ENCODE data around the gene GABRA4. TPM values are rescaled to one million over a fixed set of nuclear protein-coding genes. Genes with fewer than 3 reads are reported as not detected.

The GABRA4 gene
- polyA plus RNA-seq, 3 donors, result not detected

DNA sequence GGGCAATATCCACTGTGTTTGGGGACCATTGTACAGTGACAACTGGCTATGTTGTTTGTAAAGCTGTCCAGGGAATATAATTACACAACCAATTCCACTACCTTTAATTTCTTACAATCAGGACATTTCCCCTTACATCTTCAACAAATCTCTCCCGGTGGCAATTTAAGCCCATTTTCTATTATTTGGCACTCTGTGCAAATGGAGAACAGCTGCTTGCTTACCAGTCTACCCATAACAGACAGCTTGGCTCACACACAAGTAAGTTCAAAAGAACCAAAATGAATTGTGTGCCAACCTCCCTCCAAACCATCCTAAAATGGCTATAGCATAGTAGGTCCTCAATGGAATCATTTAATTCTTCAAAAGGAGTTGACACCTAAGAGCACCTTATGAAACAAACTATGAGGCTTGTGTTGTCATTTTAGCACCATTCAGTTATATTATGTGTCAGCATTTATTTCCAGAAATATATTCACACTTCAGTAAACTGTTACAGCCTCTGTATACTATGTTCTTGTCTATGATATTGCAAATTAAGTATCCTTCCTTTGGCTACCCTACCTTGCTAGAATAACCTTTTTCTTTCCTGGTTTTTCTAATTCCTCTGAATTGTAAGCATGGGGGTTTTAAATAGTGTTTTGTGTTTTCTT is 18.4 kb downstream of the GABRA4 start:
- Histone ChIP-seq H3K9me3 (replicated peaks in 1 of 2; ENCODE audit: control insufficient read depth in 1 of 2, insufficient read depth in 1 of 2, low read length in 2 of 2) (no peaks in the 10 kb centered on the region), H3K4me2 (replicated peaks; ENCODE audit: extremely low read depth, low read length, poor library complexity, severe bottlenecking) (peak overlapping the region; percentile 69), H3K27ac (ENCODE audit: low read depth in 1 of 2, low read length in 2 of 2) (peak overlapping the region in 1 of 2 donors; percentile 73), H3K79me2 (ENCODE audit: insufficient read depth, low read length) (no peaks in the 10 kb centered on the region), H4K20me1 (ENCODE audit: insufficient read depth, low read length) (no peaks in the 10 kb centered on the region), H3K9ac (ENCODE audit: insufficient read depth, low read length, poor library complexity, severe bottlenecking) (no peak overlapping the region), H3K4me3 (replicated peaks in 1 of 3; ENCODE audit: low read depth in 2 of 3, low read length in 3 of 3) (peak overlapping the region in 1 of 3 experiments; percentile 63), H3K4me1 (ENCODE audit: control insufficient read depth in 1 of 2, insufficient read depth in 2 of 2, low read length in 2 of 2) (peaks cover 21 to 30% of the 10 kb centered on the region in 2 donors), H3K36me3 (replicated peaks in 1 of 2; ENCODE audit: control insufficient read depth in 1 of 2, insufficient read depth in 2 of 2, low read length in 2 of 2) (no peaks in the 10 kb centered on the region), H2AFZ (ENCODE audit: insufficient read depth, low read depth, low read length, poor library complexity, severe bottlenecking) (no peak overlapping the region), H3K27me3 (ENCODE audit: control insufficient read depth in 2 of 2, insufficient read depth in 2 of 2, low read length in 2 of 2) (peaks cover 3 to 6% of the 10 kb centered on the region in 2 donors)
- peaks cover 0 to 6% (median 2%) of the 10 kb centered on the region in 7 donors for H3K9me3 Mint-ChIP-seq
- peak overlapping the region in 1 of 2 donors; percentile 88 for H3K4me3 Mint-ChIP-seq
- H3K27me3 Mint-ChIP-seq (ENCODE audit: low read depth in 3 of 3), result peaks cover 6 to 10% (median 9%) of the 10 kb centered on the region in 3 donors
- no peak for DNase-seq
- no peak for TF ChIP-seq CTCF (IDR thresholded peaks at IDR 0.05)
- no peaks in the 10 kb centered on the region for H3K36me3 Mint-ChIP-seq
- H3K27ac Mint-ChIP-seq, result peak overlapping the region in 4 of 7 donors; percentile 85 to 96 (median 94)
- WGBS (ENCODE audit: insufficient coverage), result 88% methylated on average over 1 of the region's 1 CpG
- intact Hi-C loops (cut with micrococcal nuclease), result no loop called here
- peaks cover 22% of the 10 kb centered on the region for H3K4me1 Mint-ChIP-seq

GRCh38 chr4:46968847-46969246 is 24.5 kb downstream of the GABRA4 start:
- no peak overlapping the region for H3K27ac Mint-ChIP-seq
- Histone ChIP-seq H3K9me3 (replicated peaks in 1 of 2; ENCODE audit: control insufficient read depth in 1 of 2, insufficient read depth in 1 of 2, low read length in 2 of 2) (no peaks in the 10 kb centered on the region), H2AFZ (ENCODE audit: insufficient read depth, low read depth, low read length, poor library complexity, severe bottlenecking) (no peak overlapping the region), H3K27ac (ENCODE audit: low read depth in 1 of 2, low read length in 2 of 2) (no peak overlapping the region), H3K36me3 (replicated peaks in 1 of 2; ENCODE audit: control insufficient read depth in 1 of 2, insufficient read depth in 2 of 2, low read length in 2 of 2) (no peaks in the 10 kb centered on the region), H4K20me1 (ENCODE audit: insufficient read depth, low read length) (no peaks in the 10 kb centered on the region), H3K4me1 (ENCODE audit: control insufficient read depth in 1 of 2, insufficient read depth in 2 of 2, low read length in 2 of 2) (no peaks in the 10 kb centered on the region), H3K79me2 (ENCODE audit: insufficient read depth, low read length) (no peaks in the 10 kb centered on the region), H3K4me3 (replicated peaks in 1 of 3; ENCODE audit: low read depth in 2 of 3, low read length in 3 of 3) (no peak overlapping the region), H3K4me2 (replicated peaks; ENCODE audit: extremely low read depth, low read length, poor library complexity, severe bottlenecking) (no peak overlapping the region), H3K27me3 (ENCODE audit: control insufficient read depth in 2 of 2, insufficient read depth in 2 of 2, low read length in 2 of 2) (peaks cover 5 to 13% of the 10 kb centered on the region in 2 donors), H3K9ac (ENCODE audit: insufficient read depth, low read length, poor library complexity, severe bottlenecking) (no peak overlapping the region)
- no peak for DNase-seq
- H3K36me3 Mint-ChIP-seq, result no peaks in the 10 kb centered on the region
- H3K4me1 Mint-ChIP-seq, result no peaks in the 10 kb centered on the region
- peaks cover 0 to 2% (median 0%) of the 10 kb centered on the region in 7 donors for H3K9me3 Mint-ChIP-seq
- intact Hi-C loops (cut with micrococcal nuclease), result no loop called here
- no peak for TF ChIP-seq CTCF (IDR thresholded peaks at IDR 0.05)
- H3K27me3 Mint-ChIP-seq (ENCODE audit: low read depth in 3 of 3), result peaks cover 11 to 23% (median 19%) of the 10 kb centered on the region in 3 donors
- H3K4me3 Mint-ChIP-seq, result no peak overlapping the region
- no CpG with 5 or more reads among the region's 1 CpG for WGBS (ENCODE audit: insufficient coverage)
